ENCODE results near the gene DDX46.

DNA sequence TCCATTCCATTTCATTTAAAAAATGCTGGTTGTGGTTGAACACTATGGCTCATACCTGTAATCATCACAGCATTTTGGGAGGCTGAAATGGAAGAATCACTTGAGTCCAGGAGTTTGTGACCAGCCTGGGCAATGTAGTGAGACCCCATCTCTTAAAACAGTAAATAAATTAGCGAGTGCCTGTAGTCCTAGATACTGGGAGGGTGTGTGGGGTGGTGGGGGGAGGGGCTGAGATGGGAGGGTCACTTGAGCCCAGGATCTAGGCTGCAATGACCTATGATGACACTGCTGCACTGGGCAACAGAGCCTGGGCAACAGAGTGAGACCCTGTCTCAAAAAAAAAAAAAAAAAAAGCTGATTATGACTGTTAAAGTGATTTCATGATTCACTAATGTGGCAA, 29.1 kb downstream of the DDX46 start:
- no peak for TF ChIP-seq EP300 (IDR thresholded peaks at IDR 0.05; ENCODE audit: borderline replicate concordance)
- TF ChIP-seq, protein P1, sequence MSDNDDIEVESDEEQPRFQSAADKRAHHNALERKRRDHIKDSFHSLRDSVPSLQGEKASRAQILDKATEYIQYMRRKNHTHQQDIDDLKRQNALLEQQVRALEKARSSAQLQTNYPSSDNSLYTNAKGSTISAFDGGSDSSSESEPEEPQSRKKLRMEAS (IDR thresholded peaks at IDR 0.05), result no peak
- no peak for TF ChIP-seq RAD21 (IDR thresholded peaks at IDR 0.05; ENCODE audit: low read depth)
